ENCODE results near the gene MAD1L1.

The MAD1L1 gene

DNA sequence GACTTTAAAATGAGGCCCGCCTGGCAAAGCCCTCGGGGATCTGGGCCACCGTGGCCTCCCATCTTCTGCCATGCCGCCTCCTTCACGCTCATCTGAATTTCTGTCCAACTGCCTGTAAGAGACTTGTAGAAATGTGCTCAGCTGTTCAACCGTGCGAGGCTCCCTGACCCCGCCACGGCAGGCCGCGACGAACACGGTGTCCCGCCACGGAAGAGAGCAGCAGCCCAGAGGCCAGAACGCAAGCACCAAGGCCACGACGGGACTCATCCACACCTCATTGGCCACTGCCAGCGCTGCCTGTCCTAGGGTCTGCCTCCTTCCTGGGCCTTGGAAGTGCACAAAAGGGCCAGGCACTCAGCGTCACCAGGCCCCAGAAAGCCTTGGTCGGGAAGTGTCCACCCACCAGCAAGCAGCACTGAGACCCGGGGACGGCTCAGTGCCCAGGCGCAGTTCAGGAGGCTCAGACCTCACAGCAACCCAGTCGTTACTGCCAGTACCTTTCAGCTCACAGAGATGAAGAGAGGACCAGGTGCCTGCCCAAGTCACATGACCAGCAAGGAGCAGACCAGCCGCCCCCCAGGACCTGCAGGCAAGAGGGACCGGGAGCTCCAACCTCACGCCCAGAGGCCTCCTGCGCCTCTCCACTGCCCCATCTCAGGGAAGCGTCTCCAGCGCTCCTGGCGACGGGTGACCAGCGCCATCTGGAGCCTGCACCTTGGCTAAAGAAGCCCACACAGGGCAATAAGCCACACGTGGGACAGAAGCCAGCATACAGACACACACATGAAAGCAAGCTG is 85.9 kb downstream of the MAD1L1 start:
- Histone ChIP-seq H3K27ac (ENCODE audit: low read depth, low read length) (no peak overlapping the region), H3K9ac (ENCODE audit: low read length) (no peak overlapping the region), H3K27me3 (ENCODE audit: control insufficient read depth, insufficient read depth, low read length) (no peaks in the 10 kb centered on the region), H3K4me1 (ENCODE audit: control insufficient read depth, insufficient read depth, low read length) (no peaks in the 10 kb centered on the region), H3K4me3 (ENCODE audit: low read length) (no peak overlapping the region), H3K36me3 (ENCODE audit: control insufficient read depth, insufficient read depth, low read length) (peaks cover 8% of the 10 kb centered on the region)

DNA sequence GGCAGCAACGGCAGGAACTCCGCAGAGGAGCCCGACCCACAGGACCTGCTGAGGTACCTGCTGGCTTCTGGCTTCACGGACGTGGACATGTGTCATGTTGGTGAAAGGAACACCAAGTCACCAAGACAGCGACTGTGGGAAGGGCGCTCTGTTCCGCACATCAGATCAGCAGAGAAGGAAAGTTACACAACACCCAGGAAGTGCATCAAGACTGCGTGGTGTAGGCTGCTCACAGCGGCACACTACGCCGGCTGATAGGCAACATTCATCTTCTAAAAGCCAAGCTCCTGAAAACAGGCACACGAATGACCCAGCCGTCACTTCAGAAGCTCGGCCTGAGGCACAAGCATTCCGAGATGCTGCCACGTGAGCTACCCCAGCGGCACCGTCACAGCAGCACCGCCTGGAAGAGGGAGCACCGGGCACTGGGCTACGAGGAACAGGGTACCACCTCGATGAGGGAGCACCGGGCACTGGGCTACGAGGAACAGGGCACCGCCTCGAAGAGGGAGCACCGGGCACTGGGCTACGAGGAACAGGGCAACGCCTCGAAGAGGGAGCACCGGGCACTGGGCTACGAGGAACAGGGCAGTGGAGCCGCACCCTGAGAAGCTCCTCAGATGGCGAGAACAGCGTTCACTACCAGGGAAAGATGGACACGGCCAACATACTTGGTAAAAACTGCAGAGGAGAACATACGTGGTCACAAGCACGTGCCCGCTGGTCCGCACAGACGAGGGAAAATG is 86.7 kb downstream of the MAD1L1 start:
- Histone ChIP-seq H3K27ac (ENCODE audit: low read depth, low read length) (no peak overlapping the region), H3K36me3 (ENCODE audit: control insufficient read depth, insufficient read depth, low read length) (peaks cover 8% of the 10 kb centered on the region)

DNA sequence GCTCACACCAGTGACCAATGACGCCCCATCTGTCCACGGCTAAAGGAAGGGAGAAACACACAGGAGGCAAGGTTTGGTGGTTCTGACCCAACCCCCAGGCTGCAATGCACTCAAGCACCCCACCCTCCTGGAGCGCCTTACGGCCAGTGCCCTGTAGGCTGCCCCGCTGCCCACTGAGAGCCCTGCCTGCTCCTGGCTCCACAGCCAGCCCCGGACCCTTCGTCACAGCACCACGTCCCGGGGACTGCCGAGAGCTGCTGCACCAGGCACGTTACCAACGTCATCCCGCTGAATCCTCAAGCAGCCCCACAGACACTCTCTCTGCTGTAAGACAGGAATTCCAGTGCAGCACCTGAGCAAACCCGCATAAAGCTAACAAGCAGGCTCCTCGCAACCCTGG is 87.8 kb downstream of the MAD1L1 start:
- H3K4me3 ChIP-seq (ENCODE audit: low read length) = no peak overlapping the region
- H3K36me3 ChIP-seq (ENCODE audit: control insufficient read depth, insufficient read depth, low read length) = peaks cover 8% of the 10 kb centered on the region
- H3K4me1 ChIP-seq (ENCODE audit: control insufficient read depth, insufficient read depth, low read length) = no peaks in the 10 kb centered on the region
- H3K9ac ChIP-seq (ENCODE audit: low read length) = no peak overlapping the region
- H3K27me3 ChIP-seq (ENCODE audit: control insufficient read depth, insufficient read depth, low read length) = no peaks in the 10 kb centered on the region
- no peak overlapping the region for H3K27ac ChIP-seq (ENCODE audit: low read depth, low read length)

More for the DNA sequence above, 86.7 kb downstream of the MAD1L1 start:
- Histone ChIP-seq H3K9ac (ENCODE audit: low read length) (no peak overlapping the region), H3K27me3 (ENCODE audit: control insufficient read depth, insufficient read depth, low read length) (no peaks in the 10 kb centered on the region), H3K4me3 (ENCODE audit: low read length) (no peak overlapping the region), H3K4me1 (ENCODE audit: control insufficient read depth, insufficient read depth, low read length) (no peaks in the 10 kb centered on the region)

DNA sequence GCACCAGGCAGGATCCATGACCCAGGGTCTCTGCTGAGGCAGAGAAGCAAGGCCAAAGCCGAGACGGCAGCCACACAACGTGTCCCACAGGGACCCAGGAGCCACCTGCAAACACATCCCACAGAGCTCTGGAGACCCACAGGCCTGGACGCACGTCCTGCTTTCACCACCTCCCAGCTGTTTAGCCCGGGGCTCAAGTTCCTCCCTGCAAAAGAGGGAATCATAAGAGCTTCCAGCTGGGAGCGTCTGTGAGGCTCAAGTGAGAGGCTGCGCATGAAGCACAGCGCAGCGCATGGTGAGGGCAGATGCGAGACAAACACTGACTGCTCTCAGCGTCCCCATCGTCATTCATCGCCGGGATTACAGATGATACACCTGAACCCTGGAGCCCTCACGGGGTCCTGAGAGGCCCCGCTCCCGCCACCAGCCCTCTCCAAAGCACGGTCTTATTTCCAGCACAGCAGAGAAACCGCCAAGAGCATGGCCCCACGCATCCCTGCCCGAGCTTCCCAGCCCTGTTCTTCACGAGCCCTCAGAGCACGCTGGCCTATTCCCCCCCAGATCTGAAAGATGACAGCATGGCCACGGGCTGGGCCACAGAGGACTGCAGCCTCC is 88.7 kb downstream of the MAD1L1 start:
- peaks cover 8% of the 10 kb centered on the region for H3K36me3 ChIP-seq (ENCODE audit: control insufficient read depth, insufficient read depth, low read length)
- no peaks in the 10 kb centered on the region for H3K4me1 ChIP-seq (ENCODE audit: control insufficient read depth, insufficient read depth, low read length)
- no peak overlapping the region for H3K9ac ChIP-seq (ENCODE audit: low read length)
- H3K27ac ChIP-seq (ENCODE audit: low read depth, low read length) = no peak overlapping the region
- no peak overlapping the region for H3K4me3 ChIP-seq (ENCODE audit: low read length)
- no peaks in the 10 kb centered on the region for H3K27me3 ChIP-seq (ENCODE audit: control insufficient read depth, insufficient read depth, low read length)

DNA sequence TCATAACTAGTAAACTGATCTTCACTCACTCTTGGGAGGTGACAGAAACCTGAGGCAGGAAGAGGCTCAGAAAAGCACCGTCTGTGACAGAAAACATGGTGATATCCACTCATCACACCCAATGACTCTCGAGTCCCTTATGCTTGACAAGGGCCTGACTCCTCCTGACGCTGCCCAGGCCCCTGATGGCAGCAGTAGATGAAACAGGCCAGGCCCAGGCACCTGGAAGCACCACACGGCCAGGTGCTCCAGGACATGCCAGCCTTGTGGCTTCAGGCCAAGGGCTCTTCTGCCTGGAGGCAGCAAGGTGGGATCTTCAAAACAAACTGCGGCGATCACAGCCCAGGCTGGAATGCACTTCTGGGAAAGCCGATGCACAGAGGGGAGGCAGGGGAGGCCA is 89.3 kb downstream of the MAD1L1 start:
- H3K27ac ChIP-seq (ENCODE audit: low read depth, low read length) = no peak overlapping the region
- H3K9ac ChIP-seq (ENCODE audit: low read length) = no peak overlapping the region
- H3K27me3 ChIP-seq (ENCODE audit: control insufficient read depth, insufficient read depth, low read length) = no peaks in the 10 kb centered on the region
- no peaks in the 10 kb centered on the region for H3K4me1 ChIP-seq (ENCODE audit: control insufficient read depth, insufficient read depth, low read length)
- H3K36me3 ChIP-seq (ENCODE audit: control insufficient read depth, insufficient read depth, low read length) = peaks cover 8% of the 10 kb centered on the region
- no peak overlapping the region for H3K4me3 ChIP-seq (ENCODE audit: low read length)

DNA sequence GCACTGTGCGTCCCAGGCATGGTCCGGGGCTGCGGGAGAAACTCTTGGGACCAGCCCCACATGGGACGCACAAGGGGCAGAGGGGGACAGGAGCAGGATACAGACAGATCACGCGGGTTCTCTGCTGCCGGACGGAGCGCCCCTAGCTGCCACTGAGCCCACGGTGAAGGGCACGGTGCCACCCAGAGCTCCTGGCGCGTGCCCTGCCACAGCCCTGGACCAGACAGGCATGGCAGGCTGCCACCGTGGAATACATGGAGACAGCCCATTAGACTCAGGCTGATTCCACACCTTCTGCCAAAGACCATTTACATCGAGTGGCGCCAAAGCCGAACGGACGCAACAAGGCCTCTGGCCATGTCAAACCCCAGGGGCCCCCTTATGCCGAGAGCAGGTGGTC is 90.4 kb downstream of the MAD1L1 start:
- Histone ChIP-seq H3K4me1 (ENCODE audit: control insufficient read depth, insufficient read depth, low read length) (no peaks in the 10 kb centered on the region), H3K27me3 (ENCODE audit: control insufficient read depth, insufficient read depth, low read length) (no peaks in the 10 kb centered on the region), H3K4me3 (ENCODE audit: low read length) (no peak overlapping the region), H3K36me3 (ENCODE audit: control insufficient read depth, insufficient read depth, low read length) (peaks cover 11% of the 10 kb centered on the region), H3K27ac (ENCODE audit: low read depth, low read length) (no peak overlapping the region), H3K9ac (ENCODE audit: low read length) (no peak overlapping the region)

DNA sequence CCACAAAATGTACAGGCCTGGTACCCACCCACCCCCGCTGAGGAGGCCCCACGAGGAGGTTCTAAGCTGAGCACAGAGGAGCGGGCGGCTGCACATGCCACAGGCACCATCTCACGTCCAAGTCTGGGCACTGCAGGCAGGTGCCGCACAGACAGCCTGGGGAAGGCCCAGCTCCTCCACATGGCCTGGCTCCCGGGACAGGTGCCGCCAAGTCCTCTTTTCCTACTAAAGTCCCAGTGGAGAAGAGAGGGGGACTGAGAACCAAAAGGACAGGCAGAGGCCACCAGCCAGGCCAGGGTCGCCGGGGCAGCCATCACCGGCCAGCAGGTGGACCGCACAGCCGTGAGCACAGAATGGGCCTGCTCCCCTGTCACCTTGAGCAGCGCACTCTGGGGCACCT is 91.1 kb downstream of the MAD1L1 start:
- Histone ChIP-seq H3K9ac (ENCODE audit: low read length) (no peak overlapping the region), H3K27me3 (ENCODE audit: control insufficient read depth, insufficient read depth, low read length) (no peaks in the 10 kb centered on the region), H3K4me3 (ENCODE audit: low read length) (no peak overlapping the region), H3K4me1 (ENCODE audit: control insufficient read depth, insufficient read depth, low read length) (no peaks in the 10 kb centered on the region), H3K27ac (ENCODE audit: low read depth, low read length) (no peak overlapping the region), H3K36me3 (ENCODE audit: control insufficient read depth, insufficient read depth, low read length) (peaks cover 11% of the 10 kb centered on the region)

DNA sequence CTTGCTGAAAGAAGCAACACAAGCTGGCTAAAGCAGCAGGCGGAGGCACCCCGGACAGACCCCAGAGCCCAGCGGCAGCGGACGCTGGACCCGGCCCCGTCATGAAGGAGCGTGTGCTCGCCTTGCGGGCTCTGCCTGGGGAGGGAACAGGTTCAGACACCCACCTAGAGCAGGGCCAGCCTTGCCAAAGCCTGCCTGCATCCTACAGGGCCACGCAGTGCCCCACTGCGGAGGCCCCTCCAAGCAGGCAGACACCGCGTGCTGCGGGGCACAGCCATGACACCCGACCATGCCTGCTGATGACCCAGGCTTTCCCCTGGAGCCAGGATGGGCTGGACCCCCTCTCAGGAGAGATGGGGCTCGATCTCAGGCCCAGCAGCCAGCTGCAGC is 91.7 kb downstream of the MAD1L1 start:
- Histone ChIP-seq H3K9ac (ENCODE audit: low read length) (no peak overlapping the region), H3K4me3 (ENCODE audit: low read length) (no peak overlapping the region), H3K27ac (ENCODE audit: low read depth, low read length) (no peak overlapping the region), H3K4me1 (ENCODE audit: control insufficient read depth, insufficient read depth, low read length) (no peaks in the 10 kb centered on the region), H3K27me3 (ENCODE audit: control insufficient read depth, insufficient read depth, low read length) (no peaks in the 10 kb centered on the region), H3K36me3 (ENCODE audit: control insufficient read depth, insufficient read depth, low read length) (peaks cover 11% of the 10 kb centered on the region)

DNA sequence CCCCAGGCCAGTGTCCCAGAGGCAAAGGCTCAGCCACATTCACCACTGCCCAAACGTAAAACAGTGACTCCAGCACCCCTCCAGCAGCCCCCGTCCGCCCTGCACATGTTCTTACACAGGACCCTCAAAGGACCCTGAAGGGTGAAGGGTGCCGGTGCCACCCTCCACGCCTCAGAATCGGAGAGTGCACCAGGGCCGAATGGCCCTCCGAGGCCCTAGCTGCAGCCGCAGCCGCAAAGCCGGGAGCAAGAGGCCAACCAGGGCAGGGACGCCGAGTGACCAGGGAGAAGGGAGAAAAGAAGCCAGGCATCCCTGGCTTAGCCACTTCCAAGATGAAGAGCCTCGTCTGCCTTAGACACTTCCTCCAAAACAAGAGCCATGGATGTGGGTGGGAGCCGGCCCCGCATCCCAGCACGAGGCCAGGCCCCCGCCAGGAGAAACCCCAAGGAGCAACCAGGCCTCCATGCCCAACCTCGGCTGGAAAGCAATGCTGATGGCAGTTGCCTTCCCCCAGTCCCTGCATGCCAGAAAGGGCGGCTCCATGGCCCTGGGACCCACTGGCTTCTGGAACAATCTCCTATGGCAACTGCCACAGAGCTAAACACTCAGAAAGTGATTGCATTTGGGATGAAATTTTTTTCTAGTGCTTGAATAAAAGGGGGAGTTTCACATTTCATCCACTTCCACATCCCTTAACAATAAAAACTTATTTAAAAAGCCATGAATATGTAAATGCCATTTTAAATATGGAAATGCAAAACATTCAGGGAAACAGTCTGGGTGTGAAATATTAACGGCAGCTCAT is 92.3 kb downstream of the MAD1L1 start:
- Histone ChIP-seq H3K4me1 (ENCODE audit: control insufficient read depth, insufficient read depth, low read length) (no peaks in the 10 kb centered on the region), H3K4me3 (ENCODE audit: low read length) (no peak overlapping the region), H3K27me3 (ENCODE audit: control insufficient read depth, insufficient read depth, low read length) (no peaks in the 10 kb centered on the region), H3K27ac (ENCODE audit: low read depth, low read length) (no peak overlapping the region), H3K9ac (ENCODE audit: low read length) (no peak overlapping the region), H3K36me3 (ENCODE audit: control insufficient read depth, insufficient read depth, low read length) (peaks cover 5% of the 10 kb centered on the region)

DNA sequence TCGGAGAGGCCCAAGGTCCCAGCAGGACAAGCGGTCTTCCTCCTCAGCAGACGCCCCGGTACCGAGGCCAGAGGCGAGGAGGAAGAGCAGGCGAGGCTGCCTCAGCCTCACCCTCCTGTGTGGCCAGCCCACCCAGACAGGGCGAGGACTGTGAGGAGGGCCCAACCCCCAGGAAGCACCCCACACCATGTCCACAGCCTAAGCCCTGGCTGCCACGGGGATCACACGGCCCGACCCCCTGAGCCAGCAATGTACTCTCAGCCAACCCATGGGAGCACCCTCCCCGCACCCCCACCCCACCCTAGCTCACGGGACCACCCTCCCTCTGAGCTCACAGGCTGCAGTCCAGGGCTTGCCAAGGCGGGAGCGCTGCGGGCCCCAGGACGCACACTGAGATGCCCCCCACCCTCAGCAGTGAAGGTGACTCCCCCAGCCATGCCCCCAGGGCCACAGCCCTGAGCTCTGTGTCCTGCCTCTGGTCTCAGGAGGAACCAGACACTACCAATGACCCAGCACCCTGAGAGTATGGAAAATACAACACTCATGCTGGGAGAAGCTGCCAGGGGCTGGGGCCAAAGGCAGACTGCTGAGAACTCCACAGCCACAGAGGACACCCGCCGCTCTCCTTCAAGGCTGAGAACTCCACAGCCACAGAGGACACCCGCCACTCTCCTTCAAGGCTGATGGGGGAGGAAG is 93.6 kb downstream of the MAD1L1 start:
- Histone ChIP-seq H3K27me3 (ENCODE audit: control insufficient read depth, insufficient read depth, low read length) (no peaks in the 10 kb centered on the region), H3K4me3 (ENCODE audit: low read length) (no peak overlapping the region), H3K4me1 (ENCODE audit: control insufficient read depth, insufficient read depth, low read length) (no peaks in the 10 kb centered on the region), H3K9ac (ENCODE audit: low read length) (no peak overlapping the region), H3K36me3 (ENCODE audit: control insufficient read depth, insufficient read depth, low read length) (peaks cover 3% of the 10 kb centered on the region), H3K27ac (ENCODE audit: low read depth, low read length) (no peak overlapping the region)

DNA sequence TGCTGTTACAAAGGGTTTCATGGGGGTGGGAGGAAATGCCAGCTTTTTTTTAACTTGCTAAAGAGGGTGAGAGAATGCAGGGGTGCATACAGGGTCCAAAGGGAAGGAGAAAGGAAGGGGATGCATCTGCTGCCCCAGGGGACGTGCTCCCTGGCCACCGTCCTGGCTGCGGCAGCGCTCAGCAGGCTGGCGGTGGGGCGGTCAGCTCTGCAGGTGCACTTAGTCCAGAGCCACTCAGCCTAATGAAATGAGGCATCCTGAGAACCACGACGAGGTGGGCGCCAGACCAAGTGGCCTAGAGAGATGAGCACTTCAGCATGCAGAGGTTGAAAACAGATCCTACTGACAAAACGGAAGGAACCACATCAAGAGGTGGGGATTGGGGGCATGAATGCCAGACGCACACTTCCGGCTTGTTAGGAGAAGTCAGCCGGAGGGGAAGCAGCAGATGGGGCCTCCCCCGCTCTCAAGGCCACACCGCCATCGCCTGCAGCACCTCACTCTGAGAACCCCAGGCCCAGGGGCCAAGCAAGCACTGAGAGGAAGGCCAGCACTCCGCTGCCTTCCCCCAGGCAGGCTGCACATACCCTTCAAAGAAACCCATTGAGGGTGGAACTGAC is 94.5 kb downstream of the MAD1L1 start:
- Histone ChIP-seq H3K36me3 (ENCODE audit: control insufficient read depth, insufficient read depth, low read length) (peaks cover 6% of the 10 kb centered on the region), H3K27ac (ENCODE audit: low read depth, low read length) (no peak overlapping the region), H3K27me3 (ENCODE audit: control insufficient read depth, insufficient read depth, low read length) (no peaks in the 10 kb centered on the region), H3K4me1 (ENCODE audit: control insufficient read depth, insufficient read depth, low read length) (no peaks in the 10 kb centered on the region), H3K9ac (ENCODE audit: low read length) (no peak overlapping the region), H3K4me3 (ENCODE audit: low read length) (no peak overlapping the region)

All from rectal smooth muscle tissue (tissue), 1 donor.